Fibroblast of skin of scalp (primary cell): ENCODE data around the gene IKZF3. TPM values are rescaled to one million over a fixed set of nuclear protein-coding genes. Genes with fewer than 3 reads are reported as not detected.
"Not testable (repeated sequence)": the region's sequence is repeated elsewhere in the genome, so short reads cannot be mapped to it uniquely, and the experiment has no call there.

Experiments used
- DNase-seq: peaks from one replicate; pipeline ENCODE4 v3.0.0-alpha.2; 2013
- polyA plus RNA-seq, 2 experiments: library from polyadenylated mRNA; unstranded; fragments of 120-200 nt; gene quantifications; one replicate each; pipeline ENCODE4 v1.2.1, GENCODE V29; 2013; ENCODE audit not compliant: insufficient read length in 2 of 2

Gene IKZF3
- polyA plus RNA-seq (2013, experiment 1 of 2; ENCODE audit: insufficient read length): 0.04 TPM
- polyA plus RNA-seq (2013, experiment 2 of 2; ENCODE audit: insufficient read length): 0.04 TPM

DNA sequence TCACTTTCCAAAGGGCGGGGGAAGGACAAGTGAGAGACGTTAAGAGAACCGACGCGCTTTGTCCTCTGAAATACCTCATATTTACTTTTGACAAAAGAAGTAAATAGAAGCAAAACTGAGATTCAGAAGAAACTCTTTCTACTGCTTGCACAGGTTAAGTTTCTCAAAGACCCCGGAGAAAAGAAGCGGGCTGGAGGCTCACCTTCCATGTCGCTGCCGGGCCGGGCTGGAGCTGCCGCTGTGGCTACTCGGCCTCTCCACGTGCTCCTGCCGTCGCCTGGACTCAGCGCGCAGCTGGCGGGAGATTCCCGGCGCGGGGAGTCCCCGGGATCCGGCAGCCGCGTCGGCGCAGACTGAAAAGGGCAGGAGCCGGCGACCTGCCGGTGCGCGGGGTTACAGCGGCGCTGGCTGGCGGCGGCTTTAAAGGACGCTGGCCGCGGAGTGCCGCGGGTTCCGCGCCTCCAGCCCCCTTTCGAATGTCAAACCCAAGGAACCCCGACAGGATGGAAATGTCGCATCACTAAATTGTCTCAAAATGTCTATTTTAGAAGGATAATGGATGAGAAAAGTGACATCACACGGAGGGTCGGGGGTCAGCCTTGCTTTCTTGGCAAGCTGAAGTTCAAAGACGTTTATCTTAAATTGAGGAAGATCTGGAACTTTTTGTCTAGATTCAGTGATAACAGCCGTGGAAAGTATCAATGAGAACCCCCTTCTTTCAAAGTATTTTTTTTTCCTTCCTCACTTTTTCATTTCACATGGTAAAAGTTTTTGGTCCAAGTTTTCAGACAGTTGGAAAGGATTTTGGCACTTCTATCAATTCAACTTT lies at the start of gene IKZF3:
IKZF3 (minus strand) TSS at position 395 of the 829 bp plus-strand sequence; CDS start at position 209, 186 bp downstream.
- peak; percentile 23 for DNase-seq

DNA sequence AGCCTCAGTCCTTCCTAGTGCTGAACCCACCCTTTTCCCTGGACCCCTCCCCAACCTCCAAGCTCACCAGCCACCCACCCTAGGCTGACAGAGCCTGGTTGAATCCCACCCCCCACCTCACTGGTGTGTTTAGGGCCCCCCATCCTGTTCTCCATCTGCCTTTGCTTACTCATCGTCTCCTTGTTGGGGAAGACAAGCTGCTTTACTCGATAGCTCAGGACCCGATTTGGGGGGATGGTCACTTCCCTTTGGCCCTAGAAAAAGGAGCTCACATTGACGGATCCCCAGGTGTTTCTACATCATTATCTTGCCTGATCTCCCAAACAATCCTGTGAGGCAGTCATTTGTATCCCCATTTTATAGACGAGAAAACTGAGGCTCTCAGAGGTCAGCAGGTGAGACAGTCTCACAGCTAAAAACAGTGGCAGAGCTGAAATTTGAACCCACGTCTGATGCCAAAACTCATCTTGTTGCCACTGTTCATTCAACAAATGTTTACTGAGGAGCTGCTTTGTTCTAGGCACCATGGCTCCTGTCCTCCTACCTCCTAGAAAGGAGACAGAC lies 44.8 kb upstream of the IKZF3 start:
- DNase-seq: no peak

DNA sequence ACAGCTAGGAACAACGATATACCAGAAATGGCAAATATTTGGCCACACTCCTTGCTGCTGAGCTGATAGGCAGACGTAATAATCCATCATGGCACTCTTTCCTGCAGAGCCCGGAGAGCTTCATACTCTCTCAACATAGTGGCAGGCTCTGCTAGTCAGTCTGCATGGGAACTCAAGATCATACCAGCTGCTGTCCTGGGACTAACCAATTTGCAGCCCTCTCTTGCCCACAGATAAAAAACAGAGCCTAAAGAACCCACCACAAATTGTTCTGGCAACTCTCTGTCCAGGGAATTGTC lies 40.8 kb upstream of the IKZF3 start:
- DNase-seq: no peak

DNA sequence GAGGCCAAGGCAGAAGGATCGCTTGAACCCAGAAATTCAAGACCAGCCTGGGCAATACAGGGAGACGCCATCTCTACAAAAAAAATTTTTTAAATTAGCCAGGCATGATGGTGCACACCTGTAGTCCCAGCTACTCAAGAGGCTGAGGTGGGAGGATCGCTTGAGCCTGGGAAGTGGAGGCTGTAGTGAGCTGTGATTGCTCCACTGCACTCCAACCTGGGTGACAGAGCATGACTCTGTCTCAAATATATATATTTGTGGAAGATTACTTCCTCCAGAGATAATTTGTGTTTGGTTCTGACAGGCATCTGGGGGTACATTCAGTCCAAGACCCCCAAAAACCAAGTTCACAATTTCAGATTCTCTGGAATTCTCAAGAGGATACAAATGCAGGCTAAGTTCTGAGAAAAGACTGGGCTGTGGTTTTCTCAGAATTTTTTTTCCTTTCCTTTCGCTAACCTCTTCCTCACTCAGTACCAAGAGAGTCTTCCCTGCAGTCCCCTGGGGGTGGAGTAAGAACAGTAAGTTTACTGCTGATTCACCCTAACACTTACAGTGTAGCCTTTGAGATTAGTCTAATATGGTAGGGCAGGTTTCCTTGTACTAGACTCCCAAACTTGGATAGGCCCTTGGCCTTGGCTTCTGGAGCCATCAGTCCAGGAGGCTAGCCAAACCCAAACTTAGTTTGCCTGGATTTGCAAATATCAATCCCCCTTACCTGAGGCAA lies 39.2 kb upstream of the IKZF3 start:
- DNase-seq: peak; percentile 65

DNA sequence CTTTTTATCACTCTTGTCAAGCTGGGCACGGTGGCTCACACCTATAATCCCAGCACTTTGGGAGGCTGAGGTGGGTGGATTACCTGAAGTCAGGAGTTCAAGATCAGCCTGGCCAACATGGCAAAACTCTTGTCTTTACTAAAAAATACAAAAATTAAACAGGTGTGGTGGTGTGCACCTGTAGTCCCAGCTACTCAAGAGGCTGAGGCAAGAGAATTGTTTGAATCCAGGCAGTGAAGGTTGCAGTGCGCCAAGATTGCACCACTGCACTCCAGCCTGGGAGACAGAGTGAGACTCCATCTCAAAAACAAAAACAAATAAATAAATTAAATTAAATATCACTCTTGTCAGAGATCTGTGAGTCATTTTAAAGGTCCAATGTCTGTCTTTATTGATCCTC lies 37.9 kb upstream of the IKZF3 start:
- not testable (repeated sequence) for DNase-seq

DNA sequence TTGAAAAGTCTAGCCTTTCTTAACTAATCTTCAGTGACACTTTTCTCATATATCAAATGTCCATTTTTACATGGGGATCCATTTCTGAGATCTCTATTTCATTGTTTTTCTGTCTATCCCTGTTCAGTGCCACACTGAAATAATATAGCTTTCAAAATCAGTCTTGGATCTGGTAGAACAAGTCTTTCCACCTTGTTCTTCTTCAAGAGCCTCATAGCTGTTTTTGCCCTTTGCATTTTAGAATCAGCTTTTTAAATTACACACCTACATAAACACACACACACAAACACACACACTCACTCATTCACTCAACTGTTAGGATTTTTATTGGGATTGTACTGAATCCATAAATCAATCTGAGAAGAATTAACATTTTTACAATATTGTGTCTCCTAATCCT lies 35.1 kb upstream of the IKZF3 start:
- no peak for DNase-seq

DNA sequence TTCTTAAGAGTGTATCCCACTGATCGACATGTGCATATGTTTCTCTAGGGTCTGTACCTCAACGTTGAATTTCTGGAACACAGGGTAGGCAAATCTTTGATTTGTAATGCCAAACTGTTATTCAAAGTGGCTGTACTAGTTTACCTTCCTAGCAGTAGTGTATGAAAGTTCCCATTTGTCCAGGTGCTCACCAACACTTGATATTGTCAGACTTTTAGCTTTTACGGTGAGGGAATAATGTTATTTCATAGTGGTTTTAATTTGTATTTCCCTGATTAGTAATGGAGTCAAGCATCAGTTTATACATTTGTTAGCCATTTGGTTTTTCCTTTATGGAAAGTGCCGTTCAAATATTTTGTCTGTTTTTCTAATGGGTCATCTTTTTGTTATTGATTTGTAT lies 34.0 kb upstream of the IKZF3 start:
- no peak for DNase-seq

DNA sequence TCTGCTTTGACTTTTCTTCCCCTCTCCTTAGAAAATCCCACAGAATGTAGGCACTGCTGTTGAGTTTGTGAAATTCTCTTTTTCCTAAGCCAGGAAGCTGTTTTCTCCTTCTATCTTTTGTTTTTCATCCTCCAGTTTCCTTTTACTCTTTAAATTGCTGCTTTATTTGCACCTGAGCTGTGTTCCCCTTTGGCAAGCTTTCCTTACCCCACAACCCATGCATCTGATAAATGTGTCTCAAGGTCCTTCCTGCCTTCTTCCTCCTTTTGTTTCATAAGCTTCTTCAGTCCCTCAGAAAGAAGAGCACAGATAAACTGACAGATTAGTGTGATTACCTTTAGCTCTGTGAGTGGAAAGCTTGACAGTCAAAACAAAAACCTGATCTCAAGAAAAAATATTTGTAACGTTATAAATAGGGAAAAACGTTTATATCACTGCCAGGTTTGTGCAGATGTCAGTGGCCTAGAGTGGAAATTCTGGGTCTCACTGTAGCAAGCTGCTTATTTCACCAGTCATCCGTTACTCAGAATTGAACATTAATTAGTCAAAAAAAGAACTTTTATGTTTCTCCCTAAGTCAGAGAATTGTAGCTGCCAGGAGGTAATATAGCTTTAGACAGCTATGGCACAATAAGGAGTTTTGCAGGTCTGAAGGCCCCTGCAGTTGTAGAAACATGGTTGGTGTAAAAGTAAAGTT lies 30.7 kb upstream of the IKZF3 start:
- no peak for DNase-seq

DNA sequence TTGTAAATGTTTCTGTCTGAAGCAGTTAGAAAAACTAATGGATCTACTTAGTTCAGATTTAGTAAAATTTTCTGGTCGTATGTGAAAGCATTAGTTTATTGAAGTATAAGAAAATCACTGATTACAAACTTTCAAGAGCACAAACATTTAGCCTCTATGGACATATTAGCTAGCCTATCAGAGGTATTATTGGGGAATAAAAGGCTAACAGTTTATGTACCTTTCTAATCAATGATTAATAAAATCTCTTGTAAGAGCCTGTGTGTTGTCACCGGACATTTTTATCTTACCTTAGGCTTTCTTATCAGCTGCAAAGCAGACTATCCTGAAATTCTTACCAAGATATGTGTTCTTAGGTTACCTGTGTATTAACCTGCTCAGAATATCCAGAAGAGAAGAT lies 25.1 kb upstream of the IKZF3 start:
- no peak for DNase-seq

DNA sequence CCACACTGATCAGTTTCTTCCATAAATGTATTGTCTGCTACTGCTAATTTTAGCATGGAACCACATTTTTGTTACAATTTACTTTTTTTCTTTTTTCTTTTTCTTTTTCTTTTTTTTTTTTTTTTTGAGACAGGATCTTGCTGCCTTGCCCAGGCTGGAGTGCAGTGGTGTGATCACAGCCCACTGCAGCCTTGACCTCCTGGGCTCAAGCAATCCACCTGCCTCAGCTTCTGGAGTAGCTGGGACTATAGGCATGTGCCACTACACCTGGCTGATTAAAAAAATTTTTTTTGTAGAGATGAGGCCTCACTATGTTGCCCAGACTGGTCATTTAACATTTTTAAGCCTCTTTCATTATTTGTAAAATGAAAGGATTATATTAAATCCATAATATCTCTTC lies 23.0 kb upstream of the IKZF3 start:
- no peak for DNase-seq

DNA sequence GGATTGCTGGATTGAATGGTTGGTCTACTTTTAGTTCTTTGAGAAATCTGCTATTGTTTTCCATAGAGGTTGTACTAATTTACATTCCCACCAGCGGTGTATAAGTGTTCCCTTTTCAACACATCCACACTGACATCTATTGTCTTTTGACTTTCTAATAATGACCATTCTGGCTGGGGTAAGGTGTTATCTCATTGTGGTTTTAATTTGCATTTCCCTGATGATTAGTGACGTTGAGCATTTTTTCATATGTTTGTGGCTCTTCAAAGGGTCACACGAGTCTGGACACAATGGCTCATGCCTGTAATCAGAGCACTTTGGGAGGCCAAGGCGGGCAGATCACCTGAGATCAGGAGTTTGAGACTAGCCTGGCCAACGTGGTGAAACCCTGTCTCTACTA lies 22.0 kb upstream of the IKZF3 start:
- not testable (repeated sequence) for DNase-seq

DNA sequence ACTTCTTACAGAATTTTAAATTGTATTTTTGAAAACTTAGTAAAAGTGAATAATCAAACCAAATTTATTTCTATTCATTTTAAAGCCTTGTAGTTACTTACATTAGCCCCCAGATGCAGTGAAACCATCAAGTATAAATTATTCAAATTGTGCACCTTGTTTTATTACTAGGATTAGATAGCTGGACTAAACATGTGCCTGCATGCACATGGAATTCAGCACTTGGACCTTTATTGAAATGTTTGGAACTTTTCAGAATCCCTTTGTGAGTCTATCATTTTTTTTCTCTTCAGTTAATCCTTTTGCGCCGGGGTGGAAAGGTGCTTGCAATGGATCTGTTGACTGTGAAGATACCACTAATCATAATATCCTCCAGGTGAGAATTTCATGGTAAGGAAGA lies 8.6 kb upstream of the IKZF3 start:
- DNase-seq: peak; percentile 46

DNA sequence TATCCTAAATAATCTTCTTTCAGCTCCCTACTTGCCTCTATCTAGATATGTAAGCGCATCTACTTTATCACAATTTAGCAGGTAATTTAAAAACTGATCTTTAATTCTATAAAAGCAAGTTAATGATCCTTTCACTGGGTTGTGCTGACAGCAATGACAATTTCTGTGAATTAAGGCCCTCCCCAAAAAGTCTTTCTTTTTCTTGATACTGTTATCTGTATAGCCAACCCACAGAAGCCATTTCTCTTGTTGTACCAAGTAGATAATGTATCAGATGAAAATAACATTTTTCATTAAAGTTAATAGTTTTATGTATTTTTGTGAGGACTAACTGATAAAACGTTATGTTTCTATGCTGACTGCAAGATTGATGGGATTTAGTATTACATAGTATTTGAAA lies 7.7 kb upstream of the IKZF3 start:
- DNase-seq: no peak

DNA sequence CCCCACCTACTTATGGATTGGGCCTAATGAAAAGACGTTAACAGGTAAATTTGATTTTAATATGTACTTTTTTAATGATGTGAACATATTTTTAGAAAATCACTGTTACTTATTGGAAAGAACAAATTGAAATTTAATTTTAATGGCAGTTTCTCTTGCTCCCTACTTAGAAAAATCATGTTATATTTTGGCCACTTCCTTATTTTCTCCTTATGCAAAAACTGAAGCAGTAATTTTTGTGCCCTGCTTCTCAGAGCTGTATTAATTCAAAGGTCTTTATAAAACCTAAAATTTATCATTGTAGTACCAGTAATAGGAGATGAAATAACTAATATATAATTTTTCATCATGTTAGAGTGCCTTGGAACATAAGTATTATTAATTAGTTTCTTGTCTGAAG lies 6.7 kb upstream of the IKZF3 start:
- DNase-seq: no peak

DNA sequence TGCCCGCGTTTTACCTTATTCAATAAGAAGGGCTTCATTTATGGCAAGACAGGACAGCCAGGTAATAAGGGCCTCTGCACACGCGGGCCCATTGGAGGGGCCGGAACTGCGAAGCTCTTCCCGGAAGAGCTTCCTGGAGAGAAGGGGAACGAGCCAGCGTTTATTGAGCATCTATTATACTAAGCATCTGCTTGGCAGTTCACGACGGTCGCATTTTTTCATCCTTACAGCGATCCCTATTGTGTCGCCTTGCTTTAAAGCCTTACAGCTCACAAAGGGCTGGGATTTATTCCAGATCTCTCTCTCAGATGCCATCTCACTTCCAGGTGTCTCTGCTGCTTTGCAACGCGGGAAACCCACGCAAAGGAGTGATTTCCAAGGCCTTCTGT lies 4.4 kb upstream of the IKZF3 start:
- no peak for DNase-seq

DNA sequence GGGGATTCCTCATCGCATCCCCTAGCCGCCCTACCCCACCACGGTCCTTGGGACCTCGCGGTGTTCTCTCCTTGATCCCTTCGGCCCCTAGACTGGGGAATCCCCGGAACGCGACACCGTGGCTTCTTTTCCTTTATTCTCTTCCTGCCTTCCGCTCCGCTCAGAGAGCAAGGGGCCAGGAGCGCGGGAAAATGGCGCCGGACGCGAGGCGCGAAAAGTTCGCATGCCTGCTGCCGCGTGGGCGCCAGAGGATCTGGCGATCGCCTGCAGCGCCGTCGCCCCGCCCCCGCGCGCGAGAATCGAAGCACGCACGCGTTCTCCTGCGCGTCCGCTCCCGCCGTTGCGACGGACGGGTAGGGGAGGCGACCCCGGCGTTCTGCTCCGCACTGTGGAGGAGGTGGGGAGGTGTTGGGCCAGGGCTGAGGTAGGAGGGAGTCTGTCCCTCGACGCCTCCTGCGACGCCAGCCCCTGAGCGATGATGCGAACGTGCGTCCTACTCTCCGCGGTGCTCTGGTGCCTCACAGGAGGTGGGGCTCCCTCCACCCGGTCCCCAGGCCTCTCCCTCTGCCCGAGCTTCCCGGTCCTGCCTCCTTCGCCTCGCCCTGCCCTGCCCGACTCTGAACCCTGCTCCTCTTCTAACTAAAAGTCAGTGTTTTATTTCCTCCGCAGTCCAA lies 3.9 kb upstream of the IKZF3 start, which contains the start of gene ZPBP2:
ZPBP2 (plus strand) TSS at position 323 of the 674 bp plus-strand sequence; CDS start at position 476, 153 bp downstream.
- DNase-seq: peak; percentile 0

DNA sequence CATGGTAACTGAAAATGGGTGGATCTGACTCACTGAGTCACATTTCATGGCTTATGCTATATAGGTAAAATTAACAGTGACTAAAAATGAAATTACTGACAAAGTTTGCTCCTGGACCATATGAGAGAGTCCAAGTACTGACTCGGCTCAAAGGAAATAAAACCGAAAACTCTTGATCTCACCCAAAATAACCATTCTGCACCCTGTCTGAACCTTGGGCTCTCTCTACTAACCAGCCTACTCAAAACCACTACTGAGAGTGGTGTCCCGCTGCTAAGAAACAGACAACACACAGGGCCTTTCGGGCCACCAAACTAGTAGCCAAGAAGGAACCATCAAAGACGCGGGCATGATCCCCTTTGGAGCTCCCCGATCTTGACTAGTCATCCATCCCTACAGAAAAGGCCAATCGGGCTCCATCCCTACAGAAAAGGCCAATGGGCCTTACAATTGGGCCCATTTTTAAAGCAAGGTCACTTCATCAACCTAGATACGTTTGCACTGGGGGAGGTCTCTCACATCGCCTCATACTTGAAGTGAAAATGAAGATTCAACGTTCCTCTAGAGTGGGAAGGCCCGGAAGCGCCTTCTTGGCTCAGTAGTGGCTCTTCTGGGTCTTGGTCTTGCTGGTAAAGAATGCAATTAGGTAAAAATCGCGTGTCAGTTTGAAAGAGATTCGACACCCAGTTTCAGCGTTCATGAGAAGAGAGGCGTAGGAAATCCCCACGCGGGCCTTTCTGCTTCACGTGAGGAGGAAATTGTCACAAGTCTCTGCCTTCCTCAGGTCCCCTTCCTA lies 3.2 kb upstream of the IKZF3 start:
- DNase-seq: no peak

DNA sequence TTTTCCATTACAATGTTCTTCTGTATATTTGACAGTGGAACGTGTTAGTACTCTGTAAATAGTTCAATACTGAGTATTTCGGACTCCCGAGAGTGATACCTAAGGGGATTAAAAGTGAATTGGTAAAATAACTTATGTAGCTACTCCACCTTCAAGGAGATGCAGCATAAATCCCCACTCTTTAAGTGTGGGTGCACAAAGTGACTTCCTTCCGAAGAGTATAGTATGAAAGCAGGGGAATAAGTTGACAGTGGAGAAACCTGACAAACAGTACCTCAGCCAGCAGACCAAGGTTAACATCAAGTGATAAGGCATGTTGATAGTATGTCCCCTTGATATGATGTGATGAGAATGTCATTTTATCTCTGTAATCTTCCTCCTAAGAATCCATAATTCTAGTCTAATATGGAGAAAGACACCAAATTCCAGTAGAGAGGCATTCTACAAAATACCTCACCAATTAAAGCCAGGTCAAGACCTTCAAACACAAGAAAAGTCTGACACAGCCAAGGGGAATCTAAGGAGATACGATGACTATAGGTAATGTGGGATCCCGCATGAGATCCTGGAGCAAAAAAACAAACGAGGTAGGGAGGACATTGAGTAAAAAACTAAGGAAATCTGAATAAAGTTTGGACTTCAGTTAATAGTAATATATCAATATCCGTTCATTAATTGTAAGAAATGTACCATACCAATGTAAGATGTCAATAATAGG lies 2.1 kb upstream of the IKZF3 start:
- DNase-seq: no peak

DNA sequence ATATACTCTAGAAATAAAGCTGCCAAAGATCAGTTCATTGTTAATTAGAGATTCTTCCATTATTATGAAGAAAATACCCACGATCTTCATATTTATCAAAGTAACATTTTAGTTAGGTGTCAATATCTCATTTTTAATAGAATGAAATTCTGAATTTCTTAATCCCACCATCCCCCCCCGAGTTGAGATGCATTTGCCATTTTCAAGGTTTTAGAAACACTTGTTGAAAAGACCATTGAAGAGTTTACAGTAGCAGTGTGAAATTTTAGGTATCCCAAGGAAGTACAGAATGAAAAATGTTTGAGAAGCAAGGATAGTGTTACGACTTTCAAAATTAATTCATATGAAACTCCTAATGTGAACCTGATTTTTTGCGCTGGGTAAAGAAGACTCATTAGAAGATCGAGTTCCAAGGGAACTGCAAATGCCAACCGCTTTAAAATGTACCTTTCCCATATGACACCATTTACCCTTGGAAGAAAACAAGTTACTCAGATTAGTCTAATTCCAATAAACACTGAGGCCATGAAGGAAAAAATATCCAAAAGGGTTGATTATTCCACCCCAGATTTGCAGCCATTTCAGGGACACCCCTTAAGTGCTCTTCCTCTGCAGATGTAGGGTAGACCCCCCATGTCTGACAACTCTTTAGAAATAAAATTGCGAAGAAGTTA lies 731 bp downstream of the IKZF3 start:
- DNase-seq: no peak

DNA sequence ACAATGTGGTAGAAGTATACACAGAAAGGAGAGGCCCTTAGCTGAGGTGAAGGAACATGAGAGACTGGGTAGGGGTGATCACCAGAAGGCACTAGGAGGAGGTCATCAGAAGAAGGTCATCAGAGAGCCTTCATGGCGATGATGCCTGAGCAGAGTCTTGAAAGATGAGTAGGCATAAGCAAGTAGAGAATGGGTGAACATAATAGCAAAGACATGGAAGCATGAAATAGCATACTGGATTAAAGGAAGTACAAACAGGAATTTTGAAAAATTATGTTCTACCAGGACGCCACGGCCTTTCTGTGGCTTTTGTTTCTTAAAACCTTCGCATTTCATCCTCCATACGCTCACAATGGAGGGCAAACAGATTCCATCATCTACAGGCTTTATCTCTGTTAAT lies 2.9 kb downstream of the IKZF3 start:
- no peak for DNase-seq
